B cell (primary cell): ENCODE data around the gene STAP2. TPM values are rescaled to one million over a fixed set of nuclear protein-coding genes. Genes with fewer than 3 reads are reported as not detected.

ENCODE experiments used
- ATAC-seq: fragments of 200-7000 bp; cut with Tn5 transposase; one replicate; pipeline ENCODE4 v1.10.0; 2021; ENCODE audit warnings: low read depth, mild to moderate bottlenecking, moderate number of reproducible peaks, moderate library complexity
- CTCF ChIA-PET: fragments of 350-600 bp; sonication (Branson Sonifier 250); formaldehyde crosslinking; loops from one replicate; lab custom pipeline; 2021; ENCODE audit warnings: antibody characterized with exemption, inconsistent platforms; lab: Charles Lee
- POLR2A ChIA-PET: fragments of 350-600 bp; sonication (Branson Sonifier 250); formaldehyde crosslinking; loops from one replicate; lab custom pipeline; 2021; ENCODE audit warnings: antibody characterized with exemption; lab: Charles Lee
- DNase-seq: peaks from one replicate; pipeline ENCODE4 v3.0.0; 2013
- H2AFZ ChIP-seq: 2 replicates; pipeline ENCODE4 v1.6.1; 2012; ENCODE audit warnings: mild to moderate bottlenecking, low read depth, low read length; ENCODE audit not compliant: insufficient read depth, poor library complexity, severe bottlenecking
- H3K27ac ChIP-seq, 2 donors: 1 replicate in 1 of 2; 2 replicates in 1 of 2; pipeline ENCODE4 v1.5.1; 2012 to 2013; ENCODE audit warnings: low read length in 2 of 2, mild to moderate bottlenecking in 2 of 2, moderate library complexity in 1 of 2
- H3K27me3 ChIP-seq, 4 experiments: fragments of 200-600 bp in 1 of 4; sonication (generic) in 1 of 4; replicated peaks in 1 of 4; 1 replicate in 2 of 4; 2 replicates in 2 of 4; pipeline versions ENCODE4 v1.6.1 to v1.7.0; 2013 to 2016; ENCODE audit warnings: low read length in 3 of 4, mild to moderate bottlenecking in 2 of 4, mixed read lengths in 1 of 4, moderate library complexity in 1 of 4; ENCODE audit not compliant: insufficient read depth in 4 of 4, control insufficient read depth in 3 of 4; ENCODE audit errors: control extremely low read depth in 1 of 4
- H3K36me3 ChIP-seq, 2 experiments: replicated peaks in 1 of 2; 1 replicate in 1 of 2; 2 replicates in 1 of 2; pipeline versions ENCODE4 v1.6.1 to v1.7.1; 2013; ENCODE audit warnings: low read length in 1 of 2; ENCODE audit not compliant: insufficient read depth in 2 of 2, control insufficient read depth in 1 of 2; ENCODE audit errors: control extremely low read depth in 1 of 2, extremely low read depth in 1 of 2
- H3K4me1 ChIP-seq, 2 donors: fragments of 200-600 bp in 1 of 2; sonication (generic) in 1 of 2; 1 replicate in 1 of 2; 2 replicates in 1 of 2; pipeline versions ENCODE4 v1.5.1 to v1.6.1; 2013 to 2017; ENCODE audit warnings: low read length in 2 of 2; ENCODE audit not compliant: control insufficient read depth in 2 of 2, insufficient read depth in 2 of 2
- H3K4me2 ChIP-seq: replicated peaks from 2 replicates; pipeline ENCODE3; 2012; ENCODE audit warnings: mild to moderate bottlenecking, low read depth, low read length; ENCODE audit not compliant: poor library complexity, severe bottlenecking
- H3K4me3 ChIP-seq, 5 experiments: fragments of 200-600 bp in 1 of 5; sonication (generic) in 1 of 5; 1 replicate in 3 of 5; 2 replicates in 2 of 5; pipeline versions ENCODE4 v1.5.1 to v1.7.0; 2011 to 2016; ENCODE audit warnings: low read length in 4 of 5, mild to moderate bottlenecking in 4 of 5, low read depth in 2 of 5, control low read depth in 1 of 5, moderate library complexity in 1 of 5; ENCODE audit not compliant: insufficient read depth in 1 of 5; ENCODE audit errors: control extremely low read depth in 1 of 5, extremely low read depth in 1 of 5
- H3K79me2 ChIP-seq: fragments of 200-600 bp; sonication (generic); one replicate; pipeline ENCODE4 v1.6.0; 2016; ENCODE audit warnings: low read length; ENCODE audit not compliant: control insufficient read depth, insufficient read depth
- H3K9ac ChIP-seq: fragments of 200-600 bp; sonication (generic); 2 replicates; pipeline ENCODE4 v1.6.1; 2017; ENCODE audit warnings: mild to moderate bottlenecking, low read length, moderate library complexity
- H3K9me3 ChIP-seq, 3 donors: one replicate each; pipeline versions ENCODE4 v1.6.1 to v1.7.1; 2013; ENCODE audit warnings: low read length in 2 of 3; ENCODE audit not compliant: control insufficient read depth in 2 of 3, insufficient read depth in 1 of 3; ENCODE audit errors: control extremely low read depth in 1 of 3
- H4K20me1 ChIP-seq: 2 replicates; pipeline ENCODE4 v1.6.0; 2012; ENCODE audit warnings: mild to moderate bottlenecking, low read length; ENCODE audit not compliant: insufficient read depth, control insufficient read depth, poor library complexity, severe bottlenecking
- H3K27ac Mint-ChIP-seq: one replicate; pipeline ENCODE4 v1.8.0; 2021; ENCODE audit warnings: mixed read lengths
- H3K27me3 Mint-ChIP-seq: one replicate; pipeline ENCODE4 v1.8.0; 2021; ENCODE audit warnings: mixed read lengths
- H3K4me1 Mint-ChIP-seq: one replicate; pipeline ENCODE4 v1.8.0; 2021; ENCODE audit warnings: mixed read lengths
- H3K4me3 Mint-ChIP-seq: one replicate; pipeline ENCODE4 v1.8.0; 2021; ENCODE audit warnings: mixed read lengths
- H3K9me3 Mint-ChIP-seq: one replicate; pipeline ENCODE4 v1.8.0; 2022; ENCODE audit warnings: mixed read lengths; ENCODE audit not compliant: insufficient read depth
- CTCF ChIP-seq: fragments of 200-600 bp; IDR thresholded peaks from one replicate; pipeline ENCODE4 v1.8.0; 2022; ENCODE audit warnings: antibody characterized with exemption, mild to moderate bottlenecking
- EZH2 ChIP-seq: IDR thresholded peaks from 2 replicates; pipeline ENCODE4 v1.6.1; 2012; ENCODE audit warnings: borderline replicate concordance, low read depth, mild to moderate bottlenecking, moderate library complexity, low read length; ENCODE audit not compliant: insufficient read depth, poor library complexity, severe bottlenecking
- WGBS: methylation state at CpG from one replicate; pipeline ENCODE4 v1.1.5; 2013; ENCODE audit warnings: missing lambda C conversion rate; ENCODE audit not compliant: insufficient coverage; 5-methylcytosine and 5-hydroxymethylcytosine counted together
- intact Hi-C: fragments of 100-400 bp; cut with micrococcal nuclease; formaldehyde crosslinking; loops from one replicate; pipeline ENCODE4 v1.10.0; 2022
- polyA plus RNA-seq: library from polyadenylated mRNA; depleted of rRNA; stranded (reverse); fragments of >200 nt; gene quantifications from 2 replicates; pipeline ENCODE4 v1.2.3, GENCODE V29; 2012
- total RNA-seq, 2 donors: library from RNA; stranded (reverse); fragments of 120-200 nt in 1 of 2; gene quantifications; 1 replicate in 1 of 2; 2 replicates in 1 of 2; pipeline versions ENCODE4 v1.2.3 to v1.2.4, GENCODE V29; 2013 to 2022

Gene STAP2
- total and polyA plus RNA-seq, 2 donors (not counting 1 experiment from before 2014, with no cell fraction given) = 0.27 to 0.72 TPM

GRCh38 chr19:4316956-4317355 lies 21.7 kb downstream of the STAP2 start:
- H3K36me3 ChIP-seq = no peaks in the 10 kb centered on the region
- WGBS = over 99% methylated on average over 9 of the region's 9 CpGs
- no peaks in the 10 kb centered on the region for H3K4me1 Mint-ChIP-seq
- peaks cover 4% of the 10 kb centered on the region for H3K9me3 Mint-ChIP-seq
- TF ChIP-seq EZH2 (no peak), CTCF (no peak)
- no peak overlapping the region for H3K4me2 ChIP-seq
- H3K79me2 ChIP-seq = no peaks in the 10 kb centered on the region
- no peak overlapping the region for H2AFZ ChIP-seq
- H3K4me3 ChIP-seq = no peak overlapping the region
- POLR2A ChIA-PET = interaction anchor here (0.6 kb wide), 1 partner anchor 105 kb away, joined by 3 read pairs; no protein-coding TSS in a partner anchor
- H4K20me1 ChIP-seq = no peaks in the 10 kb centered on the region
- no peak overlapping the region for H3K9ac ChIP-seq
- H3K27me3 Mint-ChIP-seq = no peaks in the 10 kb centered on the region
- H3K27ac ChIP-seq = no peak overlapping the region
- H3K27ac Mint-ChIP-seq = no peak overlapping the region
- CTCF ChIA-PET = no interaction called here
- H3K4me1 ChIP-seq = no peaks in the 10 kb centered on the region
- no peak overlapping the region for H3K4me3 Mint-ChIP-seq
- no peak for DNase-seq
- intact Hi-C loops = no loop called here
- peaks cover 0 to 24% (median 1%) of the 10 kb centered on the region in 3 donors for H3K9me3 ChIP-seq
- ATAC-seq = no peak
- no peaks in the 10 kb centered on the region for H3K27me3 ChIP-seq

GRCh38 chr19:4313847-4314490 lies 24.7 kb downstream of the STAP2 start:
- ChIA-PET POLR2A (interaction anchor here (0.7 kb wide), 1 partner anchor 39 kb away, joined by 6 read pairs; no protein-coding TSS in a partner anchor), CTCF (no interaction called here)
- WGBS = 92% methylated on average over 5 of the region's 12 CpGs
- Mint-ChIP-seq H3K4me3 (no peak overlapping the region), H3K9me3 (no peaks in the 10 kb centered on the region), H3K27ac (no peak overlapping the region), H3K4me1 (no peaks in the 10 kb centered on the region), H3K27me3 (no peaks in the 10 kb centered on the region)
- no peak overlapping the region for H3K27ac ChIP-seq
- no peak overlapping the region for H3K4me3 ChIP-seq
- H3K36me3 ChIP-seq = no peaks in the 10 kb centered on the region
- no peak overlapping the region for H2AFZ ChIP-seq
- no peaks in the 10 kb centered on the region for H3K27me3 ChIP-seq
- no peak overlapping the region for H3K4me2 ChIP-seq
- H3K4me1 ChIP-seq = no peaks in the 10 kb centered on the region
- no peak for DNase-seq
- no peak for ATAC-seq
- H3K9ac ChIP-seq = no peak overlapping the region
- H4K20me1 ChIP-seq = no peaks in the 10 kb centered on the region
- intact Hi-C loops = no loop called here
- H3K9me3 ChIP-seq = peaks cover 0 to 13% (median 0%) of the 10 kb centered on the region in 3 donors
- H3K79me2 ChIP-seq = no peaks in the 10 kb centered on the region
- no peak for TF ChIP-seq CTCF
- TF ChIP-seq EZH2 = no peak
